ENCODE results near the gene HYOU1.
A peak's percentile ranks its signal among the peaks of the same experiment; 100 is the strongest.
"Not testable (repeated sequence)": the region's sequence is repeated elsewhere in the genome, so short reads cannot be mapped to it uniquely, and the experiment has no call there.

Gene HYOU1

DNA sequence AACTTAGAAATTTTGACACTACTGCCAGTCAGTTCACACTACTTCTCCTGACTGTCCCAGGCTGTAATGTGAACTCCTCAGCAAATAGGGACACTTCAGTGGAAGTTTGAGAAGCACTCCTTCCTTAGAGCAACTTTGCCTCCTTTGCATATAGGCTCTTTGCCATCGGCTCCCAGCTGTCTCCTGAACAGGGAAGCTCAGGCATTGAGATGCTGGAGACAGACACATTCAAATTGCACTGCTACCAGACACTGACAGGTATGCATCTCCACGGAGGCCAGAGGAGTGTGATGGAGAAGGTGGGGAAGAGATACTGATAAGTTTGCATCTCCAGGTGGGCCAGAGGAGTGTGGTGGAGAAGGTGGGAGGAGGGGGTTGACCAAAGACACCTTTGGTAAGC lies 37.0 kb downstream of the HYOU1 start:
- no peak for DNase-seq (ENCODE audit: low read depth)

DNA sequence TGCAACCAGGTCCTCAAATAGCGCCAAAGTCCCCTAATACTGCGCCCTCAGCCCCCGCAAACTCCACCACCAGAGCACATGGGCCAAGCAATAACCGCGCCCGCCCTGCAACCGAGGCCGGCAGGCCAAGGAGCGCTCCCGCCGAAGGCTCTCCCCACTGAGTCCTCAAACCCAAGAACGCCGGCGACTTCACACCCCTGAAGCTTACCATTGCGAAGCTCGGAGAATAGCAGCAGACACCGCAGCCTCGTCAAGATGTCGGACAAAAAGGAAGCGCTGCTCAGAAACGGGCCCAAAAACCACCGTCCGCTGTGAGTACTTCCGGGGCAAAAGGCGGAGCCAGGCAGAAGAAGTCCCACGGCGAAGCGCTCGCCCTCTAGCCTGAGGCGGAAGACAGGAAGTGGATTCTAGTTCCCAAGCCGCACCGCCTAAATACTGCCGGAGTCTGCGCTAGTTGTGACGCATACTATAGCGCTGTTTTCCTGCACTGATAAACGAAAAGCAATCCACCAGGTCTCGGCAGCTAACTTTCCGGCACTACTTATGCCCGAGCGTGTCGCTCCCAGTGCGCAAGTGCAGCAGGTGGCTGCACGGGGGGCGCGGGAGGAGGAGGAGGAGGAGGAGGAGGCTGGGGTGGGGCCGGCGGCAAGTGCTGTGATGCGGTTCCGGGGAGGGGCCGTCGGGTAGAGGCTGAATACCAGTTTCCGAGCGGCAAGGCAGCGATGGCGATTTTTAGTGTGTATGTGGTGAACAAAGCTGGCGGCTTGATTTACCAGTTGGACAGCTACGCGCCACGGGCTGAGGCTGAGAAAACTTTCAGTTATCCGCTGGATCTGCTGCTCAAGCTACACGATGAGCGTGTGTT lies 38.7 kb downstream of the HYOU1 start, which contains the start of the genes RPS25 and TRAPPC4:
RPS25 (minus strand) TSS at position 270 of the 865 bp plus-strand sequence; CDS start at position 211, 59 bp downstream.
TRAPPC4 (plus strand) TSS at position 693 of the 865 bp plus-strand sequence; CDS start at position 723, 30 bp downstream.
- peak; percentile 96 for DNase-seq (ENCODE audit: low read depth)

DNA sequence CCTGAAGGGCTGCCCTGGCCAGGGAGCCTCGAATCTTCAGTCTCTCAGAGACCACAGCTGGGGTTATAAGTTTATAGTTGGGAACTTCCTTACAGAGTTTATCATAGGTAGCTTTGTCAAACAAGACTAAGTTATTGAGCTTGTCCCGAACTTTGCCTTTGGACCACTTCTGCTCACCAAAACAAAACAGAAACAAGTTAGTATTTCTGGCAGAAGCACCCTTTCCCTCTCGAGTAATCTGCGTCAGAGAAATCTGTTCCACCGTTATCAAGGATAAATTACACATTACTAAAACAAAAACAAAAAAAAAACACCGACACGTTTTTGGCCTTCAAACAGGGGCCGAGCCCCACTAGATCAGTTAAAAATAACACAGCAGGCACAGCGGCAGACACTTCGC lies 39.6 kb downstream of the HYOU1 start:
- not testable (repeated sequence) for DNase-seq (ENCODE audit: low read depth)

DNA sequence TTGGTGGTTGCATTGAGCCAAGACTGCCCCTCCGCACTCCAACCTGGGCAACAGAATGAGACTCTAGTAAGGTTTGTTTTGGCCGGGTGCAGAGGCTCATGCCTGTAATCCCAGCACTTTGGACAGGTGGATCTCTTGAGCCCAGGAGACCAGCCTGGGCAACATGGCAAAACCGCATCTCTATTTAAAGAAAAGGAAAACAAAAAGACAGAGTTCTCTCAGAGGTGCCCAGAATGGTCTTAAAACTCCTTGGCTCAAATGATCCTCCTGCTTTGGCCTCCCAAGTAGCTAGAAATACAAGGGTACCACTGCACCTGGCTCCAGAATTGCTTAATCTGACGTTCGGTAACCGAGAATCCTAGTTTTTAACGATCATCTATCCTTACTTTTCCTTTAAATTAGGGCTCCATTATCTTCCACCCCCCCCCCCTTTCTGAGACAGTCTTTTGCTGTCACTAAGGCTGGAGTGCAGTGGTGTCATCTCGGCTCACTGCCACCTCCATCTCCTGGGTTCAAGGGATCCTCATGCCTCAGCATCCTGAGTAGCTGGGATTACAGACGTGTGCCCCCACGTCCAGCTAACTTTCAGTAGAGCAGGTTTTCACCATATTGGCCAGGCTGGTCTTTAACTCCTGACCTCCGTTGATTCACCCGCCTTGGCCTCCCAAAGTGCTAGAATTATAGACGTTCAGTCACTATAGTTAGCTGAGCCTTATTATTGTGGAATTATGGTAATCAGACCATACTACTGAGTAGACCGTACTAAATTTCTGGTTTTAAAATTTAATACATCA lies 40.6 kb downstream of the HYOU1 start:
- no peak for DNase-seq (ENCODE audit: low read depth)

DNA sequence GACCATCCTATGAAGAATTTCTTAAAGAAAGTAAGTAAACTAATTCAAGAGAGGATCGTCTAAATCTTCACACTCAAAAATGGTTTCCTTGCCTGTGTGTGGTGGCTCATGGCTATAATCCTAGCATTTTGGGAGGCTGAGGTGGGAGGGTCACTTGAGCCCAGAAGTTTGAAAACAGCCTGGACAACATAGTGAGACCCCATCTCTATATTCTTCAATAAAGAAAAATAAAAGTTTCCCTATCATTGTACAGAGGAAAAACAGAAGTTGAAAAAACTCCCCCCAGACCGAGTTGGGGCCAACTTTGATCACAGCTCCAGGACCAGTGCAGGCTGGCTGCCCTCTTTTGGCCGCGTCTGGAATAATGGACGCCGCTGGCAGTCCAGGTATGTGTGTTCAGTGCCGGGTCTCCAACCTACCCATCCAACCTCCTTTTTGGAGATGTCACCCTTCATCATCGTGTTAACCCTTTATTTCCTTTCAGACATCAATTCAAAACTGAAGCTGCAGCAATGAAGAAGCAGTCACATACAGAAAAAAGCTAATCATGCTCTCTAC lies 41.9 kb downstream of the HYOU1 start:
- DNase-seq (ENCODE audit: low read depth) = no peak

DNA sequence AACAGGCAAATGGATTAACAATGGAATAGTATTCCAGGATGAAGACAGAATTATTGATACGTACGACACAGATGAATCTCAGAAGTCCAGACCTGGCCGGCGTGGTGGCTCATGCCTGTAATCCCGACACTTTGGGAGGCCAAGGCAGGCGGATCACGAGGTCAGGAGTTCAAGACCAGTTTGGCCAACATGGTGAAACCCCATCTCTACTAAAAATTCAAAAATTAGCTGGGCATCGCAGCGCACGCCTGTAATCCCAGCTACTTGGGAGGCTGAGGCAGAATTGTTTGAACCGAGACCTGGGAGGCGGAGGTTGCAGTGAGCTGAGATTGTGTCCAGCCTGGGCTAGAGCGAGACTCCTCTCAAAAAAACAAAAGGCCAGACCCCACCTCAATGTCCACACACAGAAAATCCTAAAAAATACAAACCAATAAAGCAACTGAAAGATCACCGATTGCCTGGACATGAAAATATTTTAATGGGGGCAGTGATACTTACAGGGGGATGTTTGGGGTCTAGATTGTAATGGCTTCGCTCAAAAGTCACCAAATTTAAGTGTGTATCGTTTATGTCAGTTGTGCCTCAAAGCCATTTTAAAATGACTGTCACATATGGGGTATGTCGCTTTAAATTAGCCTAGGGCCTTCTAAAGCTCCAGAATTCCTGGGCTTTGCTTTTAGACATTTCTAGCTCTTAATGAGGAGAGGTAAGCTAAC lies 42.6 kb downstream of the HYOU1 start:
- DNase-seq (ENCODE audit: low read depth) = no peak

DNA sequence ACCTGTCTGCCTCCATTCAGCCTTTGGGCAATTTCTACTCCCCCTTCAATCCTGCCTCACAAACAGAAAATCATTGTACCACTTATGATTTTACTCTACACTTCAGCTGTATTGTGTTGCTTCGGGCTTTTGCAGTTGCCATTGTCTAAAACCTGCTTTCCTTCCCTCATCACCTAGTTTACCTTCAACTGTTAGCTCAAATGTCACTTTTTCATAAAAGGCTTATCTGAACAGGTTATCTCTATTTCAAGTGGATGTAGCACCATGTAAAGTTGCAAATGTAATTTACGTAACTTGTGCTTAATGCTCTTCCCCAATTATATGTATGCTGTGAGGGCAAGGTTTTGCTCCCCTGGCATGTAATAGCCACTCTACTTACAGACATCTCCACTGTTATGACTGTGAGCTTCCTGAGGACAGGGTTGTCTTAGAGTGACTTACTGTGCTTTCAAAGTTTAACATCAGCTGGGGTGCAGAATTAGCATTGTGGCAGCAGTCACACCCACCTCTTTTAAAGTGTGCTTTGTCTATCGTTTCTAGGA lies 44.3 kb downstream of the HYOU1 start:
- no peak for DNase-seq (ENCODE audit: low read depth)

DNA sequence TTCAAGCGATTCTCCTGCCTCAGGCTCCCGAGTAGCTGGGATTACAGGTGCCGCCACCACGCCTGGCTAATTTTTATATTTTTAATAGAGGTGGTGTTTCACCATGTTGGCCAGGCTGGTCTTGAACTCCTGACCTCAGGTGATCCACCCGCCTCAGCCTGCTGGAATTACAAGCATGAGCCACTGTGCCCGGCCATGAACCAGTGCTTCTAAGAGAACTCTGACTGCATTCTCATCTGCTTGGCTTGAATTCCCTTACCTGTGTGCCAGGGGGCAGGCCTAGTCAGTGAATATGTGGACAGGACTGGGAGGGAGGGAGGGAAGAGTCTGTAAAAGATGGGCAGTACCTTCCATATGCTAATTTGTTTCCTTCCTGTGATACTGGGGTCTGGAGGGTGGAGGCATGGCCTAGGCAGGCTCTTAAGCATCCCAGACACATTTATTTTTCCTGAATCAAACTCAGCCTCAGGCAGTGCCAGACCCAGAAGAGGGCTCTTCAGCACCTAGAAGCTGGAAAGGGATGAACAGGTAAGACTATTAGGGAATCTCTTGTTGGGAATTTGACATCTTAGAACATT lies 45.4 kb downstream of the HYOU1 start:
- DNase-seq (ENCODE audit: low read depth) = no peak

DNA sequence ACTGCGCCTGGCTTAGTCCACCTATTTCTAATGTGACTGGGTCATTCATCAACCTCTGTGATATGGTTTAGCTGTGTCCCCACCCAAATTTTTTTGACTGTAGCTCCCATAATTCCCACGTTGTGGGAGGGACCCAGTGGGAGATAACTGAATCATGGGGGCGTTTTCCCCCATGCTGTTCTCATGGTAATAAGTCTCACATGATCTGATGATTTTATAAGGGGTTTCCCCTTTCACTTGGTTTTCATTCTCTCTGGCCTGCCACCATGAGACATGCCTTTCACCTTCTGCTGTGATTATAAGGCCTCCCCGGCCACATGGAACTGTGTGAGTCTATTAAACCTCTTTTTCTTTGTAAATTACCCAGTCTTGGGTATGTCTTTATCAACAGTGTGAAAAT lies 50.3 kb downstream of the HYOU1 start:
- no peak for DNase-seq (ENCODE audit: low read depth)

DNA sequence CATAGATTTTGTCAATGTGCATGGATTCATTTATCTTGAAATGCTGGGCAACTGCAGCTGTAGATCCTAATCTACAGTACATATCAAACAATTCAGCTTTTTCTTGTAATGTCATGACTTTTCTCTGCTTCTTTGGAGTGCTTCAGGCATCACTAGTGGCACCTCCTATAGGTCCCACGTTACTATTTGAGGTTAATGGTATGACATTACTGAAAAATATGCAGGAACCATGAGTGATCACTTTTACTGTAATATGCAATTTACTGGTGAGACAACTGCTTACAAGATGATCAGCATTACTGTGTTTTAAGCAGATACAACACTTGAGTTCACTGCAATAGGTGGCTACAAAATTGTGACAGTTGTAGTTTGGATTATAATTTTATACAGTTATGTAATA lies 56.1 kb downstream of the HYOU1 start:
- no peak for DNase-seq (ENCODE audit: low read depth)

DNA sequence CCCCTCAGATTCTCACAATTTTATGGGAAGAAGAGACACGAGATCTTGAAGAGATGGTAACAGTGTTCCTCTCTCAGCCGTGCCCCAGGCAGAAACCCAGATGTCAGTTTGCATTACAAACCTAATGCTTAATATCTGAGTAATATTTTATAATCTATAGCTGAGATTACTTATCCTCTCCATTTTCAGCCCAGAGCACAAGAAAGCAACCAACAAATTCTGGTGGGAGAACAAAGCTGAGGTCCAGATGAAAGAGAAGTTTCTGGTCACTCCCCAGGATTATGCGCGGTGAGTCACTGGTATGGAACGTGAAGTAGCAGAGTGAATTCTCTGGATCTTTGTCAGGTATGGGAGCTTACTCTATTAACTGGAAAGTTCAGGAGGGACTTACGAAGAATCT lies 58.2 kb downstream of the HYOU1 start:
- no peak for DNase-seq (ENCODE audit: low read depth)

DNA sequence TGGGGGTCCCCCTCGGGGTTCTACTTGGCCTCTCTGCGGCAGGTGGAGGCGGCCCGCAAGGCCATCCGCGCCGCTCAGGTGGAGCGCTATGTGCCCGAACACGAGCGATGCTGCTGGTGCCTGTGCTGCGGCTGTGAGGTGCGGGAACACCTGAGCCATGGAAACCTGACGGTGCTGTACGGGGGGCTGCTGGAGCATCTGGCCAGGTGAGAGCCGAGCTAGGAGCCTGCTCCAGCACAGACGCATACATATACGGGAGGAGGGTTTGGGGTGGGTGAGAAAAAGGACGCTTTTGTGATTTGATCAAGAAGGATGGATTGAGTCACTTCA lies 58.7 kb downstream of the HYOU1 start:
- no peak for DNase-seq (ENCODE audit: low read depth)

DNA sequence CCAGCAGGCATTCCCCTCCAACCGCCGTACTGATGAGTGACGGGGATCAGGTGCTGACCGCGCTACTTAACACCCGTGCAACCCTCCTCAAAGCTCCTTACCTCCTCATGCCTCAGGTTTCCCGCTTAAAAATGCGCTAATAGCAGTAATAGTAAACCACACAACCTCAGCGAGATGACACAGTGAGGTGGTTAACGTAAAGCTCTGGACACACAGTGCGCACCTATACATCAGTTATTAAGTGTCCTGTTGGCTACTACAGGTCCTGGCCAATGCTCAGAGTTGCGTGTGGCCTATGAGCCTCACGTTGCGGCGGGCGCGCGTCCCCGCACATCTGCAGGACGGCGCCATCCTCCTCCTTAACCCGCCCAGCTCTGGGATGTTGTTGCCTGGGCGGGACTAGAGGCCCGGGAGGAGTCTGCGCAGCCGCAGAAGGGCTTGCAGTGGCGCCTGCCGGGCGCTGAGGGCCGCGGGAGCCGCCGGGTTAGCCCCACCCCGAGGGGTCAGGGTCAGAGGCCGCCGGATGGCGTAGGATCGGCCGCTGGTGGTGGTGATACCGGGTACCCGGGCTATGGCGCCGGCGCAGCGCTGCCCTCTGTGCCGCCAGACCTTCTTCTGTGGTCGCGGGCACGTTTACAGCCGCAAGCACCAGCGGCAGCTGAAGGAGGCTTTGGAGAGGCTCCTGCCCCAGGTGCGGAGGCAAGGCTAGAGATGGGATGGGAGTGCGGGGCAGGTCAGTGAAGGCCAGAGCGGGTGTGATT lies 59.2 kb downstream of the HYOU1 start, which contains the start of gene CENATAC:
CENATAC (plus strand) TSS at position 512 of the 761 bp plus-strand sequence; CDS start at position 572, 60 bp downstream.
- peak; percentile 95 for DNase-seq (ENCODE audit: low read depth)

DNA sequence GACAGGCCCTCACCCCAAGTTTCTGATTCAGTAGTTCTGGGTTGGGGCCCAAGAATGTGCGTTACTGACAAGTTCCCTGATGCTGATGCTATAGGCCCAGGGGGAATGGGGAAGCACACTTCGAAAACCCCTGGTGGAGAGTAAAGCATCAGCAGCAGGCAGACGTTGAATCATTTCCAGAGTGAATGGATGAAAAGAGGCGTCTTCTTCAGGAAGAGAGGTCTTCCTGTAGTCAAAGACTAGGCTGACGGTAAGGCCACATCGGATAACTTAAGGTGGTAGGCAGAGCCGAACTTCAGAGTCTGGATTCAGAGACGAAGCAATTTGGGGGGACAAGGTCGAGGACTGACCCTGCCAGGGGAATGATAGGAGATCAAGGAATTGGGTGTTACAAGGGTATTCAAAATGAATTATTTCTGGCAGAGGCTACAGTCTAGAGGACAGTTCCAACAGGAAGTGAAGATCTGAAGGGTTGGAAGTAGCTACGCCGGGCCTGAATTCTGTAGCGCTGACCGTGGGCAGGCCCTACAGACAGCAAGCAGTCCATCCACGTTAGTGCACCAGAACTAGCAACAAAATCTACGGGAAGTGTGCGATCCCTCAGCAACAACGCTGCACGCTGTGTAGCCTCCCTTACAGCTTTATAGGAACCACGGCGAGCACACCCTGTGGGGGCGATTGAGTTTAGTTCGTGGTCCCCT lies 59.9 kb downstream of the HYOU1 start:
- peak; percentile 61 for DNase-seq (ENCODE audit: low read depth)

All from CMK (cell line).